Measurements from ENCODE around the gene FGFBP1.

DNA sequence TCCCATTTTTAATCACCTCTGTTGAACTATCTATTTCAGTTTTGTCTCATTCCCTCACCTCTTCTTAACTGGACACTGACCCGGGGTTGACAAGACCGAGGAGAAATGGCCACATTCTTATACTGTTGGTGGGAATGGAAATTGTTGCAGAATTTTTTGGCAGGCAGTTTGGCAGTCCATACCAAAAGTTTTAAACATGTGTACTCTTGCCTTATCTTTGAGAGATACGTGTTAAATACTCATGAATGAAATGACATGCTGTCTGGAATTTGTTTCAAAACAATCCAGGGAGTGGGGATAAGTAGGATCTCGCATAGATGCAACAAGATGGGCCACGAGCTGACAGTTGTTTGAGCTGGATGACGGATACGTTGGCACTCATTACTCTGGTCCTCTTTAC lies 12.1 kb downstream of the FGFBP1 start:
- TF ChIP-seq CTCF (IDR thresholded peaks at IDR 0.05) (no peak), EP300 (IDR thresholded peaks at IDR 0.05) (no peak), POLR2AphosphoS5 (IDR thresholded peaks at IDR 0.05) (no peak), POLR2A (IDR thresholded peaks at IDR 0.05) (no peak)

Measured in gastroesophageal sphincter (tissue), 3 donors.